Skeletal muscle tissue (tissue), 4 donors: ENCODE measurements around the gene LAMC3. TPM values are rescaled to one million over a fixed set of nuclear protein-coding genes. Genes with fewer than 3 reads are reported as not detected.

Experiments used
- H3K27ac ChIP-seq: one replicate; pipeline ENCODE4 v1.7.0; 2013; ENCODE audit warnings: mild to moderate bottlenecking, low read depth, low read length, inconsistent platforms
- H3K27me3 ChIP-seq, 3 donors: one replicate each; pipeline ENCODE4 v1.7.0; 2013; ENCODE audit warnings: low read length in 3 of 3; ENCODE audit not compliant: control insufficient read depth in 3 of 3, insufficient read depth in 3 of 3
- H3K36me3 ChIP-seq, 3 donors: one replicate each; pipeline ENCODE4 v1.7.0; 2013; ENCODE audit warnings: low read length in 3 of 3; ENCODE audit not compliant: control insufficient read depth in 3 of 3, insufficient read depth in 3 of 3
- H3K4me1 ChIP-seq, 3 donors: one replicate each; pipeline ENCODE4 v1.7.0; 2013; ENCODE audit warnings: low read length in 3 of 3, mild to moderate bottlenecking in 3 of 3; ENCODE audit not compliant: control insufficient read depth in 3 of 3, insufficient read depth in 3 of 3
- H3K4me3 ChIP-seq, 3 donors: one replicate each; pipeline ENCODE4 v1.7.0; 2013; ENCODE audit warnings: low read length in 3 of 3
- H3K9ac ChIP-seq, 3 donors: one replicate each; pipeline ENCODE4 v1.7.0; 2013; ENCODE audit warnings: low read length in 3 of 3, mild to moderate bottlenecking in 3 of 3, moderate library complexity in 2 of 3, low read depth in 1 of 3
- H3K9me3 ChIP-seq, 3 donors: one replicate each; pipeline ENCODE4 v1.7.0; 2013; ENCODE audit warnings: low read length in 3 of 3; ENCODE audit not compliant: control insufficient read depth in 3 of 3
- total RNA-seq: library from RNA; depleted of rRNA; stranded (reverse); fragments of >200 nt; gene quantifications from one replicate; pipeline ENCODE4 v1.2.3, GENCODE V29; 2014
- donor health status: Osteomylitis.

The LAMC3 gene
- total RNA-seq, 1 donor from 2014 or later = 0.52 TPM

DNA sequence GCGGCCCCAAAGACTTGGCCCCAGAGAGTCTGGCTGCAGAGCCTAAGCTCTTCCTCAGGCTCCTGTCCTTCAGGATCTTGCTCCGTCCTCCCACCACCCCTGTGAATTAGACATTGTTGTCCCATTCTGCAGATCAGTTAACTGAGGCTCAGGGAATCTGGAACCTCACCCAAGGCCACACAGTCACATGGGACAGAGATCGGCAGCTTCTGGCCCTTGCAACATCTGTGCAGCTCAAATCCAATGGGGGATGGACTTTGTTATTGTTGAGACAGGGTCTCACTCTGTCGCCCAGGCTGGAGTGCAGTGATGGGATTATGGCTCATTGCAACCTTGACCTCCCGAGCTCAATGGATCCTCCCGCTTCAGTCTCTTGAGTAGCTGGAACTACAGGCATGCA lies 23.9 kb upstream of the LAMC3 start:
- Histone ChIP-seq H3K27ac (no peak overlapping the region), H3K36me3 (no peaks in the 10 kb centered on the region), H3K4me3 (no peak overlapping the region), H3K9me3 (peaks cover 0 to 4% (median 0%) of the 10 kb centered on the region in 3 donors), H3K27me3 (peaks cover 37 to 54% (median 52%) of the 10 kb centered on the region in 3 donors), H3K4me1 (no peaks in the 10 kb centered on the region), H3K9ac (no peak overlapping the region)

DNA sequence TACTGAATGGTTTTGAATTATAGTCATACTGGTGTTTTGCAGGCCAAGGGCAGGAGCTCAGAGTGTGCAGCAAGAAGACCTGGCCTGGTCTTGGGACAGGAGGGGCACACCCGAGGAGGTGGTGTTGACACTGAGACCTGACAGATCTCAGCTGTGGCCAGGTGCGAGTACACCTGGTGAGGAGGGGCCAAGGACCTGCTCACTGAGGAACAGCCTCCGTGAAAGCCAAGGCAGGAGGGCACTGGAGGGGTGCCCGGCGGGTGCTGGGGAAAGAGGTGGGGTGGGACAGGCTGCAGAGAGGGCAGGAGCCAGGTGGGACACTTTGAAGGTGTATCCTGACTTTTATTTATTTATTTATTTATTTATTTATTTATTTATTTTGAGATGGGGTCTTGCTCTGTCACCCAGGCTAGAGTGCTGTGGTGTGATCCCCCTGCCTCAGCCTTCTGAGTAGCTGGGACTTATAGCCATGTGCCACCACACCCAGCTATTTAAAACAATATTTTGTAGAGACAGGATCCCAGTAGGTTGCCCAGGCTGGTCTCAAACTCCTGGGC lies 23.3 kb upstream of the LAMC3 start:
- Histone ChIP-seq H3K36me3 (no peaks in the 10 kb centered on the region), H3K9ac (no peak overlapping the region), H3K27me3 (peaks cover 38 to 53% (median 52%) of the 10 kb centered on the region in 3 donors), H3K4me3 (no peak overlapping the region), H3K27ac (no peak overlapping the region), H3K4me1 (no peaks in the 10 kb centered on the region), H3K9me3 (peaks cover 0 to 4% (median 0%) of the 10 kb centered on the region in 3 donors)

DNA sequence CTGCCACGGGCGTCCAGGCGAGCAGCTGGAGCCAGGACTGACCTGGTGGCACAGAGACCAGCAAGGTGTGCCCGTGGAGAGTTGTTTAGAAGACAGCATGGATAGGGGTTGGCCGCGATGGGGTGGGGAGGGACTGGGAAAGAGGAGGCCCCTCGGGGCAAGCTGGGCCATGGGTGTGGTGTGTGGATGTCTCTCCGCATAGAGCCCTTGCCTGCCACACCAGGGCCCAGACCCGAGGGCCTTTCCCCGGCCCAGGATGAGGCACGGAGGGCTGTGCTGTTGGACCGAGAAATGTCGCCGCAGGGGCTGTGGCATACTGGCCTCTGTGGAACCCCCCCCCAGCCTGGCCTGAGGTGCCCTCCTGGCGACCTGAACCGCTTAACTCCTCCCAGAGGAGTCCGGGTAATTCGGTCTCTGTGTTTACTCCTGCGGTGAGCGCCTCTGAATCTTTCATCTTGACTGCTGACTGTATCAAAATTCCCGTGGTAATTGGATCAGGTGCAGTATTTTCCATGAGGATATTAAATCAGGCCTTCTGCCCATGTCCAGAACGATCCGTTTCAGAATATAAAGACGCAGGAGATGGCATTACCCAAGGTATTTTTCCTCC lies 22.5 kb upstream of the LAMC3 start:
- Histone ChIP-seq H3K27ac (no peak overlapping the region), H3K4me3 (no peak overlapping the region), H3K36me3 (no peaks in the 10 kb centered on the region), H3K9ac (no peak overlapping the region), H3K27me3 (peaks cover 42 to 54% (median 52%) of the 10 kb centered on the region in 3 donors), H3K9me3 (peaks cover 0 to 4% (median 0%) of the 10 kb centered on the region in 3 donors), H3K4me1 (no peaks in the 10 kb centered on the region)

GRCh38 chr9:130987054-130987453 lies 21.9 kb upstream of the LAMC3 start:
- Histone ChIP-seq H3K4me1 (no peaks in the 10 kb centered on the region), H3K9me3 (peaks cover 0 to 4% (median 0%) of the 10 kb centered on the region in 3 donors), H3K36me3 (no peaks in the 10 kb centered on the region), H3K9ac (no peak overlapping the region), H3K27ac (no peak overlapping the region), H3K4me3 (no peak overlapping the region), H3K27me3 (peaks cover 36 to 52% (median 51%) of the 10 kb centered on the region in 3 donors)

DNA sequence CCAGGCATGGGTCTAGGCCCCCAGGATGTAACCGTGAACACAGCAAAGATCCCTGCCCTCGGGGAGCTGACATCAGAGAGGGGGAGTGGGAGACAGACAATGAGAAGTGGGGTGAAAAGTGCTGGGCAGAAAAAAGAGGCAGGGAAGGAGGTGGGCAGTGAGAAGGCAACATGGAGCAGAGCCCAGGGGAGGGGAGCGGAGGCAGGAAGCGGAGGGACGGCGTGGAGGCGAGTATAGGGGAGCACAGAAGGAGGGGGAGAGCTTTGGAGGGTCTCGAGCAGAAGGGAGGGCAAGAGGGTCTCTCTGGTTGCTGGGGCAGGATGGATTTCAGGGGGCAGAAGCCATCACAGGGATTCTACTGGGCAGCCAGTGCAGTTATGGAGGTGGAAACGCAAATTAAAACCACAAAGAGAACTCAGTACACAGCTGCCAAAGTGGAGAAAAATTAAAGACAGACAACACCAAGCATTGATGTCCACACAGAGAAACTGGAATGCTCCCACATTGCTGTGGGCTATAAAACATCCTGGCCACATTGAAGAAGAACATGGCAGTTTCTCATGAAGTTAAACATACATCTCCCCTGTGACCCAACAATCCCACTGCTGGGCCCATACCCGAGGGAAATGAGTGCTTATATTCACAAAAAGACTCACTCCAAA lies 21.1 kb upstream of the LAMC3 start:
- Histone ChIP-seq H3K9me3 (peaks cover 0 to 4% (median 0%) of the 10 kb centered on the region in 3 donors), H3K27ac (no peak overlapping the region), H3K9ac (no peak overlapping the region), H3K4me3 (no peak overlapping the region), H3K36me3 (no peaks in the 10 kb centered on the region), H3K4me1 (no peaks in the 10 kb centered on the region), H3K27me3 (peaks cover 34 to 57% (median 55%) of the 10 kb centered on the region in 3 donors)

DNA sequence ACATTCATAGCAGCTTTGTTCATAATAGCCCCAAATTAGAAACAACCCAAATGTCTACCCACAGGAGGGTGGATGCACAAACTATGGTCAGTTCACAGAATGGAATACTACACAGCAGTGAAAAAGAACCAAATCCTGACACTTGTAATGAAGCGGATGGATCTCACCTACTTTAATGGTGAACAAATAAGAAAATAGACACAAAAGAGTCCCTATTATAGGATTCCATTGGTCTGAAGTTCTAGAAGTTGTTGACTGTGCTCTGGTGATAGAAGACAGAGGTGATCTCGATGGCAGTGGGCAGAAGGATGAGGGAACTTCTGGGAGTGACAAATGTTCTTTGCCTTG lies 20.6 kb upstream of the LAMC3 start:
- Histone ChIP-seq H3K9me3 (peaks cover 0 to 4% (median 0%) of the 10 kb centered on the region in 3 donors), H3K9ac (no peak overlapping the region), H3K4me1 (no peaks in the 10 kb centered on the region), H3K4me3 (no peak overlapping the region), H3K27me3 (peaks cover 34 to 62% (median 56%) of the 10 kb centered on the region in 3 donors), H3K36me3 (no peaks in the 10 kb centered on the region), H3K27ac (no peak overlapping the region)

GRCh38 chr9:130988905-130989304 lies 20.1 kb upstream of the LAMC3 start:
- peaks cover 34 to 66% (median 58%) of the 10 kb centered on the region in 3 donors for H3K27me3 ChIP-seq

GRCh38 chr9:130989391-130989790 lies 19.6 kb upstream of the LAMC3 start:
- Histone ChIP-seq H3K4me3 (no peak overlapping the region), H3K4me1 (no peaks in the 10 kb centered on the region), H3K27ac (no peak overlapping the region), H3K36me3 (no peaks in the 10 kb centered on the region), H3K9ac (no peak overlapping the region), H3K27me3 (peaks cover 39 to 71% (median 58%) of the 10 kb centered on the region in 3 donors), H3K9me3 (peaks cover 0 to 4% (median 0%) of the 10 kb centered on the region in 3 donors)

More at GRCh38 chr9:130988905-130989304, 20.1 kb upstream of the LAMC3 start:
- Histone ChIP-seq H3K4me3 (no peak overlapping the region), H3K27ac (no peak overlapping the region), H3K36me3 (no peaks in the 10 kb centered on the region), H3K9me3 (peaks cover 0 to 4% (median 0%) of the 10 kb centered on the region in 3 donors), H3K9ac (no peak overlapping the region), H3K4me1 (no peaks in the 10 kb centered on the region)

- Histone ChIP-seq H3K4me3 (no peak overlapping the region), H3K4me1 (no peaks in the 10 kb centered on the region), H3K27ac (no peak overlapping the region), H3K9me3 (peaks cover 0 to 4% (median 0%) of the 10 kb centered on the region in 3 donors), H3K36me3 (no peaks in the 10 kb centered on the region), H3K27me3 (peaks cover 44 to 73% (median 63%) of the 10 kb centered on the region in 3 donors), H3K9ac (no peak overlapping the region)
These were observed 19.1 kb upstream of the LAMC3 start for GRCh38 chr9:130989891-130990290.
